B cell (primary cell): ENCODE measurements around the gene CABP2.

Experiments
- CTCF ChIP-seq: fragments of 200-600 bp; IDR thresholded peaks from one replicate; pipeline ENCODE4 v1.8.0; 2022; ENCODE audit warnings: antibody characterized with exemption, mild to moderate bottlenecking
- EZH2 ChIP-seq: IDR thresholded peaks from 2 replicates; pipeline ENCODE4 v1.6.1; 2012; ENCODE audit warnings: borderline replicate concordance, low read depth, mild to moderate bottlenecking, moderate library complexity, low read length; ENCODE audit not compliant: insufficient read depth, poor library complexity, severe bottlenecking

DNA sequence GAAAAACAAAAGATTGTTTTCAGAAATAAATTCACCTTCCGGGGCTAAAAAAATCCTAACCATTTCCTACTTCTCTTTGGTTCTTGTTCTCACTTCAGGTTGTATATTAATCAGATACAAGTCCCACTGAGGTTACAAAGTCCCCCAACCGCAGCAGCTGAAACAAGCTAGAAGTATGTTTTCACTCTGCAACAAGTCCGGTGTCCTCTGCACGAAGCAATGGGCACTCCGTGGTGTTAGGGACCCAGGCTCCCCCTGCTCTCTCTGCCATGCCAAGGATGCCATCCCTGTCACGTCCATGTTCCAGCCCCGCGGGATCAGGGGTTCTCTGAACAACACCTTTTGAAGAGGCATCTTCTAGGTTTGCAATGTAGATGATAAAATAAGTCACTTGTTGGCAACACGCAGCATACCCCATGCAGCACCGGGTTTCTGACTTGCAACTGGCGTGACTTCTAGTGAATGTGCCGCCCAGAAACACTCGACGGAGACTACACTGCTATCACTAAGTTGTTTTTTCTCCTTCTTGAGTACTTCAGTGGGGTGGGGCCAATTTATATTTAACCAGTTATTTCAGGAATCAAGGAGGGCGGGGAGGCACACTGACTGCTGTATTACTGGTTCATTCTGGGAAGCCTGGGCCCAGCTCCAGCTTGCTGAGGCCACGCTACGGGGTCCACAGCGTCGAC lies 35.0 kb upstream of the CABP2 start:
- TF ChIP-seq CTCF: no peak
- no peak for TF ChIP-seq EZH2
